CD4-positive, alpha-beta T cell treated with Interleukin-4 for 1 hour (primary cell): Measurements from ENCODE around the gene UBE2D2.
A peak's percentile ranks its signal among the peaks of the same experiment; 100 is the strongest.

Experiments used
- DNase-seq, 2 donors: peaks; one replicate each; pipeline ENCODE4 v3.0.0-alpha.2; 2020 to 2022

Gene UBE2D2

GRCh38 chr5:139649082-139649991 lies 88.2 kb downstream of the UBE2D2 start:
- DNase-seq, result no peak

- DNase-seq, result no peak
Measured at GRCh38 chr5:139650031-139650688, 89.0 kb downstream of the UBE2D2 start.

GRCh38 chr5:139650689-139651042 lies 89.5 kb downstream of the UBE2D2 start:
- no peak for DNase-seq

- no peak for DNase-seq
Measured at GRCh38 chr5:139651043-139651834, 90.1 kb downstream of the UBE2D2 start.

GRCh38 chr5:139651853-139652787 lies 91.0 kb downstream of the UBE2D2 start:
- peak; percentile 75 to 89 for DNase-seq

GRCh38 chr5:139652788-139653241 lies 91.7 kb downstream of the UBE2D2 start:
- DNase-seq, result peak in 1 of 2 donors; percentile 19

- DNase-seq, result no peak
Measured at GRCh38 chr5:139653616-139654015, 92.5 kb downstream of the UBE2D2 start.

GRCh38 chr5:139654464-139654863 lies 93.3 kb downstream of the UBE2D2 start:
- DNase-seq, result no peak

- DNase-seq, result no peak
Measured at GRCh38 chr5:139654871-139655491, 93.8 kb downstream of the UBE2D2 start.

- DNase-seq, result no peak
Measured at GRCh38 chr5:139655727-139656271, 94.7 kb downstream of the UBE2D2 start.

- no peak for DNase-seq
Measured at GRCh38 chr5:139657363-139658321, 96.5 kb downstream of the UBE2D2 start.

- no peak for DNase-seq
Measured at GRCh38 chr5:139658501-139658927, 97.4 kb downstream of the UBE2D2 start.

- no peak for DNase-seq
Measured at GRCh38 chr5:139658928-139659667, 98.0 kb downstream of the UBE2D2 start.

- no peak for DNase-seq
Measured at GRCh38 chr5:139659695-139660101, 98.6 kb downstream of the UBE2D2 start.

GRCh38 chr5:139660105-139660922 lies 99.2 kb downstream of the UBE2D2 start:
- no peak for DNase-seq

- DNase-seq, result peak in 1 of 2 donors; percentile 81
Measured at GRCh38 chr5:139660923-139661814, 100.0 kb downstream of the UBE2D2 start.

- DNase-seq, result no peak
Measured at GRCh38 chr5:139662617-139663016, 101.5 kb downstream of the UBE2D2 start.
